Omental fat pad (tissue), 4 donors: ENCODE measurements around the gene CYREN. TPM values are rescaled to one million over a fixed set of nuclear protein-coding genes. Genes with fewer than 3 reads are reported as not detected.
"Not testable (repeated sequence)": the region's sequence is repeated elsewhere in the genome, so short reads cannot be mapped to it uniquely, and the experiment has no call there.

Experiments used
- ATAC-seq: fragments of 150-250 bp; one replicate; pipeline ENCODE4 v1.9.1; 2016; ENCODE audit warnings: mild to moderate bottlenecking, moderate library complexity; ENCODE audit not compliant: low FRiP score
- DNase-seq: peaks from one replicate; pipeline ENCODE4 v3.0.0-alpha.2; 2019; ENCODE audit warnings: low spot score
- CTCF ChIP-seq, 3 donors: fragments of 450-650 bp; IDR thresholded peaks; one replicate each; pipeline ENCODE4 v1.5.1; 2016 to 2017; ENCODE audit warnings: antibody characterized with exemption in 3 of 3, mild to moderate bottlenecking in 3 of 3, moderate library complexity in 2 of 3
- total RNA-seq, 4 donors: library from RNA; depleted of rRNA; stranded (reverse); fragments of >200 nt; gene quantifications; one replicate each; pipeline ENCODE4 v1.1.0, GENCODE V29; 2016

Gene CYREN
- total RNA-seq, 4 donors from 2014 or later, result 24.6 to 50.8 (median 29.6) TPM

- no peak for TF ChIP-seq CTCF (IDR thresholded peaks at IDR 0.05)
- DNase-seq (no peak), ATAC-seq (no peak)
These were observed 20.3 kb downstream of the CYREN start for GRCh38 chr7:135150072-135150782.

DNA sequence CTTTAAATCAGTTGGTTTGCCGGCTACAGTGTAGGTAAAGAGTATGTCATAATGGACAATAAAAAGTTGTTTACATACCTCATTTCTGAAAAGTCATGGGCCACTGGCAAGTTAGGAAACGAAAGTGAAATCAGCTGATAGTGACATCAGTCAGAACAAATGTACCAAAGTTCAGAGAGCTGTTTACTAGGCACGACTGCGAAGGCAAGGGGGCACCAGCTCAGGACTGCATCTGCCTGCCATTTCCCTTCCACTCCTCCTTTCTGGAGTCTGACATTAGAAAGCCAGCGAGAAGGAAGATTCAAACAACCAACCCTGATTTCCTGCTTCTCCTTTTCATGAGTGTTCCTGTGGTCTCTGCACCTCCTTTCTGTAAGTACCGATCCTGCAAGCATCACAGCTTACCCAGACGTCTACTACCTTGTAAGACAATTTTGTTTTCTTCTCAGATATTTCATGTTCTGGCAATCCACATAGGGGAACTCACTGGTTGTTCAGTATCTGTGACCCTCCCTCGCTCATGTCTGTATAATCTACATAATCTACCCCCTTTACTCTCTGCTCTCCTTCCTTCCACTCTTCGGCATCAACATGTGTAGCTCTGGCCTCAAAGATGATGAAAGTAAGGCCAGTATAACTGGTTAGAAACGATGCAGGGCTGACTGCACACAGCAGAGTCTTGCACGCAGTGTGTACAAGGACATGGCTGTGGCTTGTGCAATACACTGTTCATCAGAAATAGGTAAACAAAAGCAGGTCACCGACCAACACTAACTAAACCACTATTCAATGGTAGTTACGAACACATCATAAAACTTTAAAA, 22.4 kb downstream of the CYREN start, which contains the start of gene TMEM140:
TSS of gene TMEM140 (plus strand) at position 174 of the 823 bp plus-strand sequence. CDS start 16,370 bp downstream, outside the sequence.
- DNase-seq (no peak), ATAC-seq (peak; percentile 83)

GRCh38 chr7:135147341-135147898, 23.1 kb downstream of the CYREN start:
- no peak for TF ChIP-seq CTCF (IDR thresholded peaks at IDR 0.05)
- no peak for DNase-seq
- peak; percentile 33 for ATAC-seq

More for the DNA sequence above, 22.4 kb downstream of the CYREN start, which contains the start of gene TMEM140:
- no peak for TF ChIP-seq CTCF (IDR thresholded peaks at IDR 0.05)

GRCh38 chr7:135143885-135144668, 26.4 kb downstream of the CYREN start:
- ATAC-seq (no peak), DNase-seq (no peak)
- no peak for TF ChIP-seq CTCF (IDR thresholded peaks at IDR 0.05)

GRCh38 chr7:135129579-135129978, 40.9 kb downstream of the CYREN start:
- no peak for ATAC-seq
- no peak for DNase-seq
- TF ChIP-seq CTCF (IDR thresholded peaks at IDR 0.05), result no peak

- no peak for TF ChIP-seq CTCF (IDR thresholded peaks at IDR 0.05)
- DNase-seq, result no peak
- ATAC-seq, result no peak
These were observed 41.6 kb downstream of the CYREN start for GRCh38 chr7:135128931-135129330.

DNA sequence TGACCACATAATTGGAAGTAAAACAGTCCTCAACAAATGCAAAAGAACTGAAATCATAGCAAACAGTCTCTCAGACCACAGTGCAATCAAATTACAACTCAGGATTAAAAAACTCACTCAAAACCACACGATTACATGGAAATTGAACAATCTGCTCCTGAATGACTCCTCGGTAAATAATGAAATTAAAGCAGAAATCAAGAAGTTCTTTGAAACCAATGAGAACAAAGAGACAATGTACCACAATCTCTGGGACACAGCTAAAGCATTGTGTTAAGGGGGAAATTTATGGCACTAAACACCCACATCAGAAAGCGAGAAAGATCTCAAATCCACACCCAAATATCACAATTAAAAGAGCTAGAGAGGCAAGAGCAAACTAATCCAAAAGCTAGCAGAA, 45.9 kb downstream of the CYREN start:
- DNase-seq, ATAC-seq: not testable (repeated sequence)
